GM15510 (cell line): Measurements from ENCODE around the gene RAN.

Experiments used
- POLR2A ChIP-seq: IDR thresholded peaks from 3 replicates; pipeline ENCODE4 v1.6.1; 2011; ENCODE audit warnings: borderline replicate concordance; ENCODE audit not compliant: insufficient read length; ENCODE audit errors: extremely low read depth

The RAN gene

DNA sequence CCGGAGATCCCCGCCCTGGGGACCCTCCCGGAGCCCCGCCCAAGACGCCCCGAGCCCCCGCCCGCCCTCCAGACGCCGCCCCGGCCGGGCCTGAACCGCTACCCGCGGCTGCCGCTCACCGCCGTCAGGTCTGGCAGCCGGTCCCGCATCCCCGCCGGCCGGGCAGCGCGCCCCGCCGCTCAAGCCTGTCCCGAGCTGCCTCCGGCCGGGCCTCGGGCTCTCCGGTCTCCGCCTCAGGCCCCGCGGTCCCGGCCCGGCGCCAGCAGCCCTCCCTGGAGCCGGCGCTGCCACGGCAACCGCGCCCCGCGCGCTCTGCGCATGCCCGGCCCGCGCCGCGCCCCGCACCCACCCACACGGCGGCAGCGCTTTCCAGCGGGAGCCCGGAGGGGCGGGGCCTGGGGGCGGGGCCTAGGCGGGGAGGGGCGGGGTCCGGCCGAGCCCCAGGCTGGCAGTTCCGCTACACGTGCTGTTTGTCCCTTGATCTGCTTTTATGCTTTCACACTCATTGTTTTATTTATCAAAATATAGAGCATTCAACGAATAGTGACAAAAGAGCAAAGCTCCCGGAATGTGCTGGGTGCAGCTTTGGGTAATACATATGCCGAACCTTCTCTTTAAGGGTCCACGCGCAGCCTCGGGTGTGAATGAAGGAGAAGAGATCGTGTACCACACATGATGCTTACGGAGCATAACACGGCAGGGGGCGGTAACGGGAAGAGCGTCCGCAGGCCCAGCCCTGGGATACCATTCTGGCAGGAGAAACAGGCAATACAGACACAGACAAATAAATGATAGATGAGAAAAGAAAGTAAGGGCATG, 32.7 kb upstream of the RAN start, which contains the start of gene STX2:
TSS of gene STX2 (minus strand) at position 300 of the 819 bp plus-strand sequence. CDS start at position 149, 151 bp downstream.
- TF ChIP-seq POLR2A: peak; percentile 46

DNA sequence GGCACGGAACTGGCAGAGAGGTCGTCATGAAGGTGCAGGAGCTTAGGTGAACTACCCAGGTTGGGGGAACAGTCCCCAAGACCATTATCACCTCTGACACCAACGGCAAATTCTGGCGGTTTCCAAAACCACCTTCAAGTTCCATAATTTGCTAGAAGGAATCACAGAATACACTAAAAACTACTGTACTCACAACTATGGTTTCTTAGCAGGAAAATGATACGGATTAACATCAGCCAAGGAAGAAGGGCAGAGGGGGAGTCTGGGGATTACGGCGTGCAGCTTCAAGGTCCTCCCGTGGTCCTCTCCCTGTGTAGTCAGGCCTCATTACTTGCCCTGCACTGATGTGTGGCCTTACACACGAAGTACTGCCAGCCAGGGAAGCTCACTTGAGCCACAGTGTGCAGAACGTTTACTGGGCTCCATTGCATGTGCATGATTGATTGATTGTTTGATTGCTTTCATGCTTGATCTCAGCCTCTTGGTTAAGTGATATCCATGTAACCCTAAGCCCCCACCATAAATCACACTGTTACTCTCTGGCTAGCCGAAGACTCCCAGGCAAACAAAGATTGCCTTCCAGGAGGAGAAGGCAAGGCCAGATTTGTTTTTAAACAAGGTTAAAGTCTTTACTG, 32.0 kb upstream of the RAN start:
- TF ChIP-seq POLR2A: no peak

DNA sequence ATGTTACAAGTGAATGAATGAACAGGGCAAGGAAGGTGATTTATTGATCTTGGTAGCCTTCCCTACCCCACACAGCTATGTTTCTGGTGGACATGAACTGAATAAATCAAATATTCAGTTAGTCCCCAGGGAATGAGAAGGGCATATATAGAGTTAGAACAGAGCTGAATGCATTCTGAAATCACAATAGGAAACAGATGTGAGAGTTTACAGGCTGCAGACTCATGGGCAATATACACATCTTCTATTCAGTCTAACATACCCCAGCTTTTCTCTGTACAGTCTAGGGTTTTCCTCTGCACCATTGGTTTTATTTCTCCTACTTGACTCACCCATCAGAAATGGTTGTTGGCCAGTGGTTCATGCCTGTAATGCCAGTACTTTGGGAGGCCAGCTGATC, 25.5 kb upstream of the RAN start:
- TF ChIP-seq POLR2A: no peak

DNA sequence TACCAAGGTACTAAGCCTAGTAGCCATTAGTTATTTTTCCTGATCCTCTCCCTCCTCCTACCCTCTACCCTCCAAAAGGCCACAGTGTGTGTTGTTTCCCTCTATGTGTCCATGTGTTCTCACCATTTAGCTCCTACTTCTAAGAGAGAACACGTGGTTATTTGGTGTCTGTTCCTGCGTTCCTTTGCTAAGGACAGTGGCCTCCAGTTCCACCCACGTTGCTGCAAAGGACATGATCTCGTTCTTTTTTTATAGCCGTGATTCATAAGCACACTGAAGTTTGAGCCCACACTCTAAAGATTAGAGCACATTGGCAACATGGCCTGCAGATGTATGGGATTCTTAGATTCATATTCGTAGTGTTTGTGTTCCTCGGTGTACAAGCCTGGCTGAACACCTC, 24.8 kb upstream of the RAN start:
- TF ChIP-seq POLR2A: no peak

DNA sequence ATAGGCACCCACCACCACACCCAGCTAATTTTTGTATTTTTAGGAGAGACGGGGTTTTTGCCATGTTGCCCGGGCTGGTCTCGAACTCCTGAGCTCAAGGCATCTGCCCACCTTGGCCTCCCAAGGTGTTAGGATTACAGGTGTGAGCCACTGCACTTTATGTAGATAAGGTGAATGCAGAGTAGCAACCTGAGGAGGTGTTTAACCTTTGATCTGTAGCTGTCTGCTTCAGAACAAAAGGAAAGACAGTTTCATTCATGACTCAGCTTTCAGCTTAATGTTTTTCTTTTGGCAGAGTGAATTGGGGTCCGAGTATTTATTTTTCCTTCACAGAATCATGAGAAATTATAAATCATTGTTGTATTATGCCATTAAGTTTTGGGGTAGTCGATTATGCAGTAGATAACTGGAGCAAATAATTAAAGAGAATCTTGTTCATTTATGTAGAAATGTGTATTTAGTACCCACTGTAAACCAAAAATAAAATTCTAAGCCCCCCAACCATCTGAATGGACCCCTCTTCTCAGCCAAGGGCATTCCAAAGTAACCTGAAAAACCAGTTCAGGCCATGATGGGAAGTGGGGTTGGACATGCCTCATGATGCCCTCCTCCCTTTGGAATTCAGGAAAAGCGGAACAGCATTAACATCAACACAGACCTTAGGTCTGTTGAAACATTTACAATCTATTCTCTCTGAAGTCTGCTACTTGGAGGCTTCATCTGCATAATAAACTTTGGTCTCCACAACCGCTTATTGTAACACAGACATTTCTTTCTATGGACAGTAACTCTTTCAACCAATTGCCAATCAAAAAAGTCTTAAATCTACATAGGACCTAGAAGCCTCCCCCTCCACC, 22.1 kb upstream of the RAN start:
- no peak for TF ChIP-seq POLR2A

DNA sequence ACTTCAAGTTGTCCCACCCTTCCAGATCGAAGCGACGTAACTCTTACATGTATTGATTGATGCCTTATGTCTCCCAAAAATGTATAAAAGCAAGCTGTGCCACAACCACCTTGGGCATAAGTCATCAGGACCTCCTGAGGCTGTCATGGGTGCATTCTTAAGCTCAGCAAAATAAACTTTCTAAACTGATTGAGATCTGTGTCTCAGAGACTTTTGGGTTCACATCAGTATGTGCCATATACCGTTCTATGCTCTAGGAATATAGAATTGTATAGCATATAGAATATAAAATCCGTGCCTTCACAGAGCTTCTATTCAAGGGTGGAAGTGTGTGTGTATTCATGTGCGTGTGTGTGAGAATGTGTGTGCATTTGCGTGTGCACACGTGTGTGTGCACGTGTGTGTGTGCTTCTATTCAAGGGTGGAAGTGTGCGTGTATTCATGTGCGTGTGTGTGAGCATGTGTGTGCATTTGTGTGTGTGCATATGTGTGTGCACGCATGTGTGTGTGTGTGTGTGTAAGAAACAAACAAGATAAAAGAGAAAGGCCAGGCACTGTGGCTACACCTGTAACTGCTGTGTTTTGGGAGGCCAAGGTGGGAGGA, 21.3 kb upstream of the RAN start:
- no peak for TF ChIP-seq POLR2A

DNA sequence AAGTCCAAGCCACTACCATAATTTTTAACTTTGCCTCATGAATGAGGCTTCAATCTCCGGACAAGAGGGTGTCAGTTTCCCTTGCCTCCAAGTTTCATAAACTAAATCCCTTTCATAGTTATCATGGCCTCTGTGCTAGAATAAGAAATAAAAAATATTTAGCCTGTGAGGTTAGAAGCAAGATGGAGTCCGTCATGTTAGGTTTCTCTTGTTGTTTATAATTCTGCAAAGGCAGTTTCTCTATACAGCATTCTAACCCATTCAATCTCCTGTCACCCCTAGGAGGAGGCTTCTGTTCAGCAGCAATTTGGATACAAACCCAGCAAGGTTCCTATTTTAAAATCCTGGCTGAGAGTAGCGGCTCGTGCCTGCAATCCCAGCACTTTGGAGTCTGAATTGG, 15.8 kb upstream of the RAN start:
- no peak for TF ChIP-seq POLR2A

DNA sequence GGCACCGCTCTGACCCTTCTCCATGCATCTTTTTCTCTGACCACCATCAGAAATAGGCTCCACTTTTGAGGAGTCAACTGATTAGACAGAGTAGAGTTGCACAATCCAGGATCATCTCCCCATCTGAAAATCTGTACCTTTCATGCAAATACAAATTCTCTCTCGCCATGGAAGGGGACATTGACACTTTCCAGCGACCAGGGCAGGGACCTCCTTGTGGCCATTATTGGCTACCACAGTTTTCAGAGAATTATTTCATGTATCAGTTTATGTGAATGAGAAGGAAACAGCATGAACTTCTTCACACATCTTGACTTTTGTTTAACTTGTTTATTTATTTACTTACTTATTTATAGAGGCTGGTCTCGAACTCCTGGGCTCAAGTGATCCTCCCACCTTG, 13.8 kb upstream of the RAN start:
- TF ChIP-seq POLR2A: no peak

DNA sequence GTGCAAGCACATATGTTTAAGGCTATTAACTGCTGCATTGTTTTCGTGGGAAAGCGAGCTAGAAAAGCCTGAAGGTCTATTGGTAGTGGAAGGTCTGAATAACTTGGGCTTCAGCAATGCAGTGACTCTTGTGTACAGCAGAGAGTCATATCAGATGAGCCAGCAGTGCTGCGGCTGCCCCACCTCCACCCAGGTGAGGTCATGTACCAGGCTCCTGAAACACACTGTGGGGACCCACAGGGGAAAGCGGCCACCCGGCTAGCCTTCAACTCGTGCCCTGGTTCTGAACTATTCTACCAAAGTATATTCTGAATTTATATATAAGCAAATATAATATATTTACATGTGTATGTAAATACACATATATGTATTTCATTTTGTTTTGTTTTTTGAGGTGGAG, 12.7 kb upstream of the RAN start:
- TF ChIP-seq POLR2A: no peak

DNA sequence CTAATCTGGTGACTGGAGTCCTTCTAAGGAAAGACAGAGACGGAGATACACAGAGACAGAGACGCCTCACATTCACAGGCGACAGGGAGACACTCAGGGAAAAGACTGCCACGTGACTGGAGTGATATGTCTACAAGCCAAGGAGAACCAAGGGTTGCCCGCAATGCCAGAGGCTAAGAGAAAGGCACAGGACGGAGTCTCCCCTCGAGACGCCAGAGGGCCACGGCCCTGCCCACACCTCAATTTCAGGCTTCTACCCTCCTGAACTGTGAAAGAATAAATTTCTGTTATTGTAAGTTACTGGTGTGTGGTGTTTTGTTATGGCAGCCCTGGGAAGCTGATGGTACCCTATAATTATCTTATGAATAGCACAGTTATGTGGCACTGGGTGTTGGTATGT, 11.6 kb upstream of the RAN start:
- no peak for TF ChIP-seq POLR2A

DNA sequence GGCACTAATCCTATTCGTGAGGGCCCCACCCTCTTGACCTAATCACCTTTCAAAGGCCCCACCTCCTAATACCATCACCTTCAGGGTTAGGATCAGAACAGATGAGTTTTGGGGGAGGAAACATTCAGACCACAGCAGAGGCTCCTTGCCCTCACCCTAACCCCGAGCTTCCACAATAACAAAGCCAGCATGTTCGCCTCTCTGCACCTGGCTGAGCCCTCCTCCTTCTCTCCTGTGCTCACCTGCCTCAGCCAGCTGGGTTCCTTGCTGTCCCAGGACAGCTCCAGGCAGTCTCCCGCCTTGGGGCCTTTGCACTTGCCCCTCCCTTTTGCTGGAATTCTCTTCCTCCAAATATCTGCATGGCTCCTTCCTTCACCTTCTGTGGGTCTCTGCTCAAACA, 9.7 kb upstream of the RAN start:
- no peak for TF ChIP-seq POLR2A

DNA sequence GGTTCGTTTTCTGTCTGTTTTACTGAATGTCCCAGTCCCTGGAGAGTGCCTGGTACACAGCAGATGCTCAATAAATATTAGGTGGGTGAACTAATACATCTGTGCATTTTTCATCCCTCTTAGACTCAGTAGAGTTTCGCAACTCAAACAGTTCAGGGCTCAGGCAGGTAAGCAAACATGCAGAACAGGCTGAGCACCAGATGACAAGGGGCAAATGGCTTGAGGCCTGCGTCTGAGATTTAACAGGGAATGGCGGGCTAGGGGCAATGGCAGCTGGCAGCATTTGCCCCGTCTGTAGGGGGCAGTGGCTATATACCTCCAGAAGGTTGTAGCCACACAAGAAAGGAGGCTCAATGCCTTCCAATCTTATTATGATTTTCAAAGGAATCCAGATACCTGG, 8.6 kb upstream of the RAN start:
- TF ChIP-seq POLR2A: no peak

DNA sequence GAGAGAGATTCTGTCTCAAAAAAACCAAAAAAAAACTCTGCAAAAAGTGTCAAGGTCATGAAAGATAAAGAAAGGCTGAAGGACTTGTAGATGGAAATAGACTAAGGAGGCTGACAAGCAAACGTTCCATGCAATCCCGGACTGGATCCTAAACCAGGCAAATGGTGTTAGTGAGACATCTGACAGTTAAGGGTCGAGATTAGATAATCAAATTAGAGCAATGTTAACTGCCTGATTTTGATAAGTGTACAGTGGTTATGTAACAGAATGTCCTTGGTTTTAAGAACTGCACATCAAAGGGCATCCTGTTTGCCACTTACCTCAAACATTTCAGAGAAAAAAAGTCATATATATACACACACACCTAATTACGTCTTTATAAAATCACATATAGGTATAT, 3.5 kb upstream of the RAN start:
- no peak for TF ChIP-seq POLR2A

DNA sequence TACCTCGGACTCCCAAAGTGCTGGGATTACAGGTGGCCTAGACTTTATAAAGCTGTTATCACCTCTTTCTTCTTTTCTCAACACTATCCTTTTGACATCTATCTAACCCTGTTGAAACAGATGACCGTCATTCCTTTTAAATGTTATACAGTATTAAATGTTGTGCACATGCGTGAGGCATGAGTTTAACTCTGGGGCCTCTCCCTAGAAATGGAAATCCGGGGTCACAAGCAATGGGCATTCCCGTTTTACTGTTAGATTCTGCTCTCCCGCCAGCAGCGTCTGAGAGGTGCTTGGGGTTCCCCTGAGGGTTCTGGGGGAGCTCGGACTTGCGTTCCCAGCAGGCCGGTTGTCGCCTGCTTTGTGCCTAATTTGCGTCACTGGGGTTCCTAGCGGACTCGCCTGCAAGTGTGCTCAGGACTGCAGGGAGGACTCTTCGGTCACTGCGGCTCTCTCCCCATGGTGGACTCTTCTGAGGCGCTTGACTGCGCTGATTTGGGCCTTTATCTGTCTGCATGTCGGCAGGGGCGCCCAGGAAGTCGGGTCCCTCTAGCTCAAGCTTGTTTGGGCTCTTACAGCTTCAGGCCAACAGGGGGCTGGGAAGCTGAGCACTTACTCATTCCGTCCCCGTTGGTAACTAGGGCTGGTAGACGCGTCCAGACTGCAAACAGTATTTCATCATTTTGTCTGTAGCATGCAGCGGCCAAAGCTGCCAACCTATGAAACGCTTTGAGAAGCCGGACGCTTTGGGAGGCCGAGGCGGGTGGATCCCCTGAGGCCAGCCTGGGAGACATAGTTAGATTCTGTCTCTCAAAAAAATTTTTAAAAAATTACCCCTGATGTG, 1.2 kb upstream of the RAN start:
- TF ChIP-seq POLR2A: peak; percentile 61
